Fibroblast of lung (primary cell): ENCODE measurements around the gene ITIH4. TPM values are rescaled to one million over a fixed set of nuclear protein-coding genes. Genes with fewer than 3 reads are reported as not detected.

ENCODE experiments used
- DNase-seq, 2 donors: peaks; one replicate each; pipeline versions ENCODE4 v3.0.0 to v3.0.0-alpha.2; 2010; ENCODE audit warnings: low read depth in 2 of 2
- H2AFZ ChIP-seq: 2 replicates; pipeline ENCODE4 v1.5.1; 2012; ENCODE audit warnings: low read length, control low read depth, inconsistent platforms
- H3K27ac ChIP-seq: 2 replicates; pipeline ENCODE4 v1.5.1; 2011; ENCODE audit warnings: low read length, control low read depth; ENCODE audit not compliant: insufficient read depth
- H3K27me3 ChIP-seq: 2 replicates; pipeline ENCODE4 v1.5.1; 2011; ENCODE audit warnings: mild to moderate bottlenecking, low read length; ENCODE audit not compliant: control insufficient read depth, insufficient read depth
- H3K36me3 ChIP-seq: 2 replicates; pipeline ENCODE4 v1.5.1; 2011; ENCODE audit warnings: low read length; ENCODE audit not compliant: control insufficient read depth, insufficient read depth
- H3K4me1 ChIP-seq: 2 replicates; pipeline ENCODE4 v1.5.1; 2011; ENCODE audit warnings: low read length; ENCODE audit not compliant: control insufficient read depth, insufficient read depth; ENCODE audit errors: extremely low read depth
- H3K4me2 ChIP-seq: 2 replicates; pipeline ENCODE4 v1.5.1; 2011; ENCODE audit warnings: low read length, control low read depth; ENCODE audit not compliant: insufficient read depth; ENCODE audit errors: extremely low read depth
- H3K4me3 ChIP-seq, 4 experiments: fragments of 200-600 bp in 1 of 4; sonication (generic) in 1 of 4; replicated peaks in 1 of 4; 2 replicates each; pipeline ENCODE4 v1.5.1; 2011 to 2016; ENCODE audit warnings: low read length in 4 of 4, low read depth in 3 of 4, mild to moderate bottlenecking in 3 of 4, control low read depth in 2 of 4, inconsistent platforms in 1 of 4, mixed read lengths in 1 of 4; ENCODE audit not compliant: insufficient read depth in 1 of 4; ENCODE audit errors: control extremely low read depth in 1 of 4
- H3K79me2 ChIP-seq: 2 replicates; pipeline ENCODE4 v1.5.1; 2012; ENCODE audit warnings: mild to moderate bottlenecking, low read length, inconsistent platforms; ENCODE audit not compliant: control insufficient read depth, insufficient read depth
- H3K9ac ChIP-seq: 2 replicates; pipeline ENCODE4 v1.5.1; 2011; ENCODE audit warnings: mild to moderate bottlenecking, low read length, control low read depth; ENCODE audit not compliant: insufficient read depth
- H3K9me3 ChIP-seq: 2 replicates; pipeline ENCODE4 v1.5.1; 2012; ENCODE audit warnings: low read depth, low read length; ENCODE audit not compliant: control insufficient read depth, insufficient read depth
- H4K20me1 ChIP-seq: 2 replicates; pipeline ENCODE4 v1.5.1; 2011; ENCODE audit warnings: low read length; ENCODE audit not compliant: control insufficient read depth, insufficient read depth; ENCODE audit errors: extremely low read depth
- CTCF ChIP-seq, 2 donors: IDR thresholded peaks in 1 of 2; conservative IDR thresholded peaks in 1 of 2; 1 replicate in 1 of 2; 2 replicates in 1 of 2; pipeline ENCODE4 v1.5.1; 2011 to 2012; ENCODE audit warnings: low read length in 2 of 2, control low read depth in 1 of 2, inconsistent platforms in 1 of 2, low read depth in 1 of 2, mild to moderate bottlenecking in 1 of 2
- EZH2 ChIP-seq: IDR thresholded peaks from 2 replicates; pipeline ENCODE4 v1.5.1; 2012; ENCODE audit warnings: low read length, control low read depth, mild to moderate bottlenecking; ENCODE audit errors: missing control alignments
- polyA plus RNA-seq, 2 donors: library from polyadenylated mRNA; depleted of rRNA in 1 of 2; stranded (reverse) in 1 of 2; unstranded in 1 of 2; fragments of >200 nt; gene quantifications; 2 replicates each; pipeline ENCODE4 v1.2.1, GENCODE V29; 2011 to 2012; ENCODE audit warnings: missing spikeins in 1 of 2
- total RNA-seq: library from RNA; depleted of rRNA; stranded (reverse); fragments of >200 nt; gene quantifications from 2 replicates; pipeline ENCODE4 v1.2.1, GENCODE V29; 2014

The ITIH4 gene
- total and polyA plus RNA-seq, 2 donors (not counting 1 experiment from before 2014, with no cell fraction given) = 1.1 to 2.6 TPM

GRCh38 chr3:52865994-52866393 is 35.5 kb upstream of the ITIH4 start:
- H3K4me1 ChIP-seq = no peaks in the 10 kb centered on the region
- H3K27me3 ChIP-seq = no peaks in the 10 kb centered on the region
- H4K20me1 ChIP-seq = no peaks in the 10 kb centered on the region
- DNase-seq = no peak
- no peaks in the 10 kb centered on the region for H3K9me3 ChIP-seq
- no peak overlapping the region for H3K27ac ChIP-seq
- no peak overlapping the region for H2AFZ ChIP-seq
- H3K36me3 ChIP-seq = no peaks in the 10 kb centered on the region
- TF ChIP-seq EZH2 (no peak), CTCF (conservative IDR thresholded peaks at IDR 0.05 in 1 of 2, IDR thresholded peaks at IDR 0.05 in 1 of 2; ENCODE audit: low read depth in 1 of 2, low read length in 2 of 2) (no peak)
- H3K4me2 ChIP-seq = no peak overlapping the region
- no peaks in the 10 kb centered on the region for H3K79me2 ChIP-seq
- no peak overlapping the region for H3K9ac ChIP-seq
- no peak overlapping the region for H3K4me3 ChIP-seq

GRCh38 chr3:52860424-52860768 is 29.9 kb upstream of the ITIH4 start:
- Histone ChIP-seq H3K4me3 (no peak overlapping the region), H3K36me3 (no peaks in the 10 kb centered on the region), H2AFZ (no peak overlapping the region), H3K27me3 (no peaks in the 10 kb centered on the region), H3K4me1 (no peaks in the 10 kb centered on the region), H3K79me2 (no peaks in the 10 kb centered on the region), H3K9me3 (no peaks in the 10 kb centered on the region), H4K20me1 (no peaks in the 10 kb centered on the region), H3K9ac (no peak overlapping the region), H3K27ac (no peak overlapping the region), H3K4me2 (no peak overlapping the region)
- DNase-seq = no peak
- TF ChIP-seq EZH2 = no peak
- TF ChIP-seq CTCF (conservative IDR thresholded peaks at IDR 0.05 in 1 of 2, IDR thresholded peaks at IDR 0.05 in 1 of 2; ENCODE audit: low read depth in 1 of 2, low read length in 2 of 2) = no peak

GRCh38 chr3:52859686-52860423 is 29.4 kb upstream of the ITIH4 start:
- no peak overlapping the region for H2AFZ ChIP-seq

More at GRCh38 chr3:52859686-52860423, 29.4 kb upstream of the ITIH4 start:
- Histone ChIP-seq H3K36me3 (no peaks in the 10 kb centered on the region), H3K4me2 (no peak overlapping the region), H4K20me1 (no peaks in the 10 kb centered on the region), H3K27me3 (no peaks in the 10 kb centered on the region), H3K4me1 (no peaks in the 10 kb centered on the region), H3K4me3 (no peak overlapping the region), H3K79me2 (no peaks in the 10 kb centered on the region), H3K9me3 (no peaks in the 10 kb centered on the region), H3K27ac (no peak overlapping the region), H3K9ac (no peak overlapping the region)
- DNase-seq = no peak
- no peak for TF ChIP-seq CTCF (conservative IDR thresholded peaks at IDR 0.05 in 1 of 2, IDR thresholded peaks at IDR 0.05 in 1 of 2; ENCODE audit: low read depth in 1 of 2, low read length in 2 of 2)
- TF ChIP-seq EZH2 = no peak
